IMR-90 (cell line): Measurements from ENCODE around the gene PRDM1. TPM values are rescaled to one million over a fixed set of nuclear protein-coding genes. Genes with fewer than 3 reads are reported as not detected.
A peak's percentile ranks its signal among the peaks of the same experiment; 100 is the strongest.

Experiments
- ATAC-seq: fragments of 200-7000 bp; cut with Tn5 transposase; 2 replicates; pipeline ENCODE4 v1.9.1; 2020; ENCODE audit warnings: low read depth, mild to moderate bottlenecking, moderate library complexity
- BruUV-seq: library from RNA; stranded (reverse); fragments of 400-500 nt; replicated peaks from 2 replicates; lab custom pipeline; 2021; lab: Mats Ljungman, UMichigan
- CTCF ChIA-PET: fragments of 300-600 bp; formaldehyde crosslinking; extraction: SDS; loops from one replicate; lab custom pipeline; 2021; ENCODE audit warnings: antibody characterized with exemption; lab: Yijun Ruan, JAX
- POLR2A ChIA-PET: fragments of 300-600 bp; sonication (Branson Sonifier 250); formaldehyde crosslinking; loops from one replicate; lab custom pipeline; 2022; ENCODE audit warnings: antibody characterized with exemption; ENCODE audit not compliant: unreplicated experiment; lab: Charles Lee
- DNase-seq: peaks from one replicate; pipeline ENCODE4 v3.0.0; 2013
- H2AFZ ChIP-seq: replicated peaks from 2 replicates; pipeline ENCODE3; 2013; ENCODE audit warnings: low read length, mild to moderate bottlenecking; ENCODE audit not compliant: poor library complexity
- H2AK5ac ChIP-seq: 2 replicates; pipeline ENCODE4 v1.6.1; 2013; ENCODE audit warnings: low read depth, low read length, inconsistent platforms
- H2AK9ac ChIP-seq: replicated peaks from 2 replicates; pipeline ENCODE3; 2013; ENCODE audit warnings: mild to moderate bottlenecking, low read depth, low read length, moderate library complexity; ENCODE audit not compliant: poor library complexity
- H2BK120ac ChIP-seq: 2 replicates; pipeline ENCODE4 v1.6.1; 2013; ENCODE audit warnings: low read depth, low read length, inconsistent platforms
- H2BK15ac ChIP-seq: 3 replicates; pipeline ENCODE4 v1.6.1; 2013; ENCODE audit warnings: low read depth, low read length, inconsistent platforms
- H2BK20ac ChIP-seq: 2 replicates; pipeline ENCODE4 v1.6.1; 2013; ENCODE audit warnings: low read depth, mild to moderate bottlenecking, inconsistent platforms, low read length, moderate library complexity
- H2BK5ac ChIP-seq: 2 replicates; pipeline ENCODE4 v1.6.1; 2013; ENCODE audit warnings: mild to moderate bottlenecking, low read depth, low read length, inconsistent platforms; ENCODE audit not compliant: poor library complexity, severe bottlenecking
- H3K14ac ChIP-seq: replicated peaks from 2 replicates; pipeline ENCODE4 v1.6.1; 2013; ENCODE audit warnings: low read depth, low read length, inconsistent platforms
- H3K18ac ChIP-seq: 2 replicates; pipeline ENCODE4 v1.6.1; 2013; ENCODE audit warnings: low read depth, low read length, control low read depth
- H3K23ac ChIP-seq: 2 replicates; pipeline ENCODE4 v1.6.1; 2013; ENCODE audit warnings: low read depth, low read length, inconsistent platforms
- H3K27ac ChIP-seq: 2 replicates; pipeline ENCODE4 v1.5.1; 2013; ENCODE audit warnings: mild to moderate bottlenecking, control low read depth, low read length; ENCODE audit not compliant: insufficient read depth
- H3K27me3 ChIP-seq: 2 replicates; pipeline ENCODE4 v1.6.1; 2013; ENCODE audit warnings: low read length; ENCODE audit not compliant: control insufficient read depth, insufficient read depth
- H3K36me3 ChIP-seq: 2 replicates; pipeline ENCODE4 v1.6.1; 2013; ENCODE audit warnings: low read length, mixed read lengths; ENCODE audit not compliant: control insufficient read depth, insufficient read depth
- H3K4ac ChIP-seq: 2 replicates; pipeline ENCODE4 v1.6.1; 2013; ENCODE audit warnings: low read depth, low read length, inconsistent platforms
- H3K4me1 ChIP-seq: 2 replicates; pipeline ENCODE4 v1.6.1; 2013; ENCODE audit warnings: low read length, mixed read lengths; ENCODE audit not compliant: control insufficient read depth, insufficient read depth
- H3K4me2 ChIP-seq: 2 replicates; pipeline ENCODE4 v1.6.1; 2013; ENCODE audit warnings: low read depth, mild to moderate bottlenecking, control low read depth, low read length, moderate library complexity
- H3K4me3 ChIP-seq: 2 replicates; pipeline ENCODE4 v1.5.1; 2013; ENCODE audit warnings: low read depth, mild to moderate bottlenecking, control low read depth, low read length, moderate library complexity; ENCODE audit not compliant: insufficient read depth
- H3K56ac ChIP-seq: 2 replicates; pipeline ENCODE4 v1.6.1; 2013; ENCODE audit warnings: low read length, inconsistent platforms; ENCODE audit not compliant: insufficient read depth; ENCODE audit errors: extremely low read depth
- H3K79me1 ChIP-seq, 2 experiments: 2 replicates each; pipeline ENCODE4 v1.6.1; 2013; ENCODE audit warnings: low read length in 2 of 2, inconsistent platforms in 1 of 2, low read depth in 1 of 2
- H3K9ac ChIP-seq: 2 replicates; pipeline ENCODE4 v1.6.1; 2013; ENCODE audit warnings: low read depth, low read length, control low read depth
- H3K9me1 ChIP-seq: 2 replicates; pipeline ENCODE4 v1.6.1; 2013; ENCODE audit warnings: low read length, inconsistent platforms; ENCODE audit not compliant: insufficient read depth
- H3K9me3 ChIP-seq: 2 replicates; pipeline ENCODE4 v1.6.1; 2013; ENCODE audit warnings: low read length; ENCODE audit not compliant: control insufficient read depth, insufficient read depth
- H4K20me1 ChIP-seq: 2 replicates; pipeline ENCODE4 v1.6.1; 2013; ENCODE audit warnings: low read length, inconsistent platforms; ENCODE audit not compliant: insufficient read depth
- H4K5ac ChIP-seq: 2 replicates; pipeline ENCODE4 v1.6.1; 2013; ENCODE audit warnings: mild to moderate bottlenecking, low read depth, low read length, control low read depth
- H4K8ac ChIP-seq, 2 experiments: 2 replicates each; pipeline ENCODE4 v1.6.1; 2013; ENCODE audit warnings: low read depth in 2 of 2, low read length in 2 of 2, control low read depth in 1 of 2, inconsistent platforms in 1 of 2
- H4K91ac ChIP-seq: 2 replicates; pipeline ENCODE4 v1.6.1; 2013; ENCODE audit warnings: low read depth, low read length, inconsistent platforms; ENCODE audit not compliant: insufficient read depth
- CHD1 ChIP-seq: IDR thresholded peaks from 2 replicates; pipeline ENCODE4 v1.6.1; 2012; ENCODE audit warnings: low read depth, low read length, improper control_type of control experiment
- FOS ChIP-seq: fragments of 150-350 bp; IDR thresholded peaks from 2 replicates; pipeline ENCODE4 v1.6.1; 2016; ENCODE audit warnings: low read depth, low read length
- MAFK ChIP-seq: IDR thresholded peaks from 2 replicates; pipeline ENCODE4 v1.6.1; 2012; ENCODE audit warnings: low read depth, low read length, improper control_type of control experiment
- MAZ ChIP-seq: IDR thresholded peaks from 2 replicates; pipeline ENCODE4 v1.6.1; 2012; ENCODE audit warnings: low read depth, mild to moderate bottlenecking, low read length, improper control_type of control experiment, moderate library complexity, borderline replicate concordance
- NFE2L2 ChIP-seq: fragments of 150-350 bp; IDR thresholded peaks from 2 replicates; pipeline ENCODE4 v1.6.1; 2016; ENCODE audit warnings: low read depth, mild to moderate bottlenecking, low read length
- RCOR1 ChIP-seq: IDR thresholded peaks from 2 replicates; pipeline ENCODE4 v1.6.1; 2012; ENCODE audit warnings: mild to moderate bottlenecking, low read length, improper control_type of control experiment; ENCODE audit not compliant: insufficient replicate concordance
- RFX5 ChIP-seq: IDR thresholded peaks from 2 replicates; pipeline ENCODE4 v1.8.0; 2012; ENCODE audit warnings: low read depth, mild to moderate bottlenecking, low read length, moderate library complexity
- SMC3 ChIP-seq: fragments of 150-350 bp; IDR thresholded peaks from 2 replicates; pipeline ENCODE4 v1.6.1; 2016; ENCODE audit warnings: low read depth, mild to moderate bottlenecking, antibody characterized with exemption, low read length, moderate library complexity
- WGBS, 2 experiments: methylation state at CpG; one replicate each; pipeline versions ENCODE4 v1.1.5 to v1.1.7; 2013; ENCODE audit warnings: missing lambda C conversion rate in 2 of 2; ENCODE audit not compliant: insufficient read length in 1 of 2; ENCODE audit errors: extremely low coverage in 2 of 2; 5-methylcytosine and 5-hydroxymethylcytosine counted together
- dilution Hi-C: fragments of 300-500 bp; cut with HindIII; formaldehyde crosslinking; loops from one replicate; pipeline ENCODE4 v1.14.3; 2018; ENCODE audit warnings: low sequenced_read_pairs; ENCODE audit not compliant: unreplicated experiment
- in situ Hi-C: fragments of 300-500 bp; cut with MboI; formaldehyde crosslinking; loops from 3 replicates; pipeline ENCODE4 v1.14.3; 2019; ENCODE audit warnings: low sequenced_read_pairs, inconsistent platforms, mixed read lengths
- intact Hi-C: fragments of 100-400 bp; cut with micrococcal nuclease; formaldehyde crosslinking; loops from 2 replicates; pipeline ENCODE4 v1.10.0; 2022
- polyA plus RNA-seq, 3 experiments: library from polyadenylated mRNA; depleted of rRNA; stranded (reverse); fragments of >200 nt; gene quantifications; 2 replicates each; pipeline ENCODE4 v1.2.3, GENCODE V29; 2012; ENCODE audit warnings: low replicate concordance in 1 of 3
- total RNA-seq: library from RNA; depleted of rRNA; stranded (reverse); fragments of >200 nt; gene quantifications from 2 replicates; pipeline ENCODE4 v1.2.3, GENCODE V29; 2012

PRDM1 gene
- total and polyA plus RNA-seq, 2 of the 4 experiments (the other 2 are of a cell fraction) = 2.3 to 3.0 TPM

- Histone ChIP-seq H3K4me2 (no peak overlapping the region), H3K4ac (no peak overlapping the region), H3K18ac (no peak overlapping the region), H3K9ac (no peak overlapping the region), H2BK120ac (no peak overlapping the region), H2AK5ac (peak overlapping the region; percentile 0; the same call in 1 of the 2 replicates), H2AK9ac (no peak overlapping the region), H2BK20ac (no peak overlapping the region), H3K9me3 (no peaks in the 10 kb centered on the region), H3K79me1 (no peaks in the 10 kb centered on the region), H3K9me1 (peaks cover 6% of the 10 kb centered on the region; the same call in 1 of the 2 replicates), H4K91ac (no peak overlapping the region), H4K8ac (no peak overlapping the region), H2AFZ (no peak overlapping the region), H3K4me1 (peaks cover 4% of the 10 kb centered on the region), H3K23ac (no peak overlapping the region), H3K4me3 (no peak overlapping the region), H3K36me3 (no peaks in the 10 kb centered on the region), H4K20me1 (no peaks in the 10 kb centered on the region), H3K27ac (no peak overlapping the region), H3K27me3 (no peaks in the 10 kb centered on the region), H2BK15ac (no peak overlapping the region), H4K5ac (no peak overlapping the region), H2BK5ac (no peak overlapping the region), H3K14ac (no peak overlapping the region), H3K56ac (no peak overlapping the region)
- ChIA-PET CTCF (interaction anchor here (0.6 to 1.4 kb wide), 3 partner anchors 10 to 1796 kb away, joined by 3 to 4 read pairs (median 4); no protein-coding TSS in a partner anchor), POLR2A (no interaction called here)
- in situ Hi-C loops = no loop called here
- DNase-seq (no peak), ATAC-seq (no peak)
- no CpG with 5 or more reads among the region's 2 CpGs for WGBS, 2 experiments
- intact Hi-C loops = no loop called here
- dilution Hi-C loops = no loop called here
- BruUV-seq = no TSS peak
- TF ChIP-seq MAFK (no peak), RFX5 (no peak), CHD1 (no peak), SMC3 (no peak), RCOR1 (no peak), NFE2L2 (no peak), MAZ (no peak), FOS (no peak)
These were observed 37.8 kb upstream of the PRDM1 start for GRCh38 chr6:106048336-106048735.
